Esophagus squamous epithelium (tissue), 5 donors: ENCODE measurements around the gene AKT2. TPM values are rescaled to one million over a fixed set of nuclear protein-coding genes. Genes with fewer than 3 reads are reported as not detected.

ENCODE experiments used
- DNase-seq: peaks from one replicate; lab custom pipeline; 2025; lab: John Stamatoyannopoulos, UW
- H3K27ac ChIP-seq, 4 donors: fragments of 200-600 bp; sonication (generic); one replicate each; pipeline ENCODE4 v1.5.1; 2016 to 2019; ENCODE audit warnings: mild to moderate bottlenecking in 1 of 4
- H3K27me3 ChIP-seq, 4 donors: fragments of 200-600 bp; sonication (generic); 1 replicate in 3 of 4; 2 replicates in 1 of 4; pipeline versions ENCODE4 v1.5.1 to v1.6.0; 2017 to 2021; ENCODE audit warnings: antibody characterized with exemption in 1 of 4
- H3K36me3 ChIP-seq, 3 donors: fragments of 200-600 bp; sonication (generic); one replicate each; pipeline ENCODE4 v1.5.1; 2016 to 2019
- H3K4me1 ChIP-seq, 3 donors: fragments of 200-600 bp; sonication (generic); one replicate each; pipeline ENCODE4 v1.5.1; 2017 to 2019
- H3K4me3 ChIP-seq, 4 donors: fragments of 200-600 bp; sonication (generic); 1 replicate in 3 of 4; 2 replicates in 1 of 4; pipeline ENCODE4 v1.5.1; 2016 to 2019; ENCODE audit warnings: mild to moderate bottlenecking in 2 of 4, moderate library complexity in 1 of 4
- H3K9me3 ChIP-seq, 3 donors: fragments of 200-600 bp; sonication (generic); one replicate each; pipeline ENCODE4 v1.5.1; 2016 to 2019
- POLR2A ChIP-seq, 4 donors: fragments of 450-650 bp; IDR thresholded peaks; one replicate each; pipeline ENCODE4 v1.6.1; 2017; ENCODE audit warnings: antibody characterized with exemption in 4 of 4, mild to moderate bottlenecking in 4 of 4, moderate library complexity in 3 of 4
- WGBS, 2 donors: methylation state at CpG; one replicate each; pipeline ENCODE4 v1.1.5; 2018; 5-methylcytosine and 5-hydroxymethylcytosine counted together
- intact Hi-C: fragments of 100-400 bp; cut with DNase I; formaldehyde crosslinking; loops from one replicate; pipeline ENCODE4 v1.15.0; 2022
- total RNA-seq, 4 donors: library from RNA; depleted of rRNA; stranded (reverse); fragments of >200 nt; gene quantifications; one replicate each; pipeline ENCODE4 v1.1.0, GENCODE V29; 2016
- TF ChIP-seq, protein P1 (sequence below), 6 experiments: fragments of 450-650 bp in 4 of 6; fragments of 200-600 bp in 2 of 6; sonication (generic) in 2 of 6; IDR thresholded peaks; one replicate each; pipeline ENCODE4 v1.5.1; 2016 to 2019; ENCODE audit warnings: antibody characterized with exemption in 6 of 6, mild to moderate bottlenecking in 4 of 6, moderate library complexity in 4 of 6
- donor health status: DM: yes; HTN: yes; CAD: no.

AKT2 gene
- total RNA-seq, 4 donors from 2014 or later: 59.0 to 84.7 (median 69.0) TPM

DNA sequence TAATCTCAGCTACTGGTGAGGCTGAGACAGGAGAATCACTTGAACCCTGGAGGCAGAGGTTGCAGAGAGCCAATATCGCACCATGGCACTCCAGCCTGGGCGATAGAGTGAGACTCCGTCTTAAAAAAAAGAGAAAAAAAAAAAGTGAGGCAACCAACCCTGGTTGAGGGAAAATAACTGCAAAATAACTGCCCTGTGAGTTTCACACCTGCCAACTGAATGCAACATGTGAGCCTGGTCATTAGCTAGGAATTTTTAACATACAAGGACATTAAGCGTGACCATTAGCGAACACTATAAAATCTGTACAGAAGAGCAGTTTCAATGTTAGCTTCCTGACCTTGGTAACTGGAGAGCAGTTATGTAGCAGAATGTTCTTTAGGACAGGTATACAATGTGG is 56.3 kb downstream of the AKT2 start:
- intact Hi-C loops: no loop called here
- peaks cover 9 to 32% (median 17%) of the 10 kb centered on the region in 3 donors for H3K4me1 ChIP-seq
- WGBS, 2 donors: 87 to 89% methylated on average over 5 of the region's 5 CpGs

DNA sequence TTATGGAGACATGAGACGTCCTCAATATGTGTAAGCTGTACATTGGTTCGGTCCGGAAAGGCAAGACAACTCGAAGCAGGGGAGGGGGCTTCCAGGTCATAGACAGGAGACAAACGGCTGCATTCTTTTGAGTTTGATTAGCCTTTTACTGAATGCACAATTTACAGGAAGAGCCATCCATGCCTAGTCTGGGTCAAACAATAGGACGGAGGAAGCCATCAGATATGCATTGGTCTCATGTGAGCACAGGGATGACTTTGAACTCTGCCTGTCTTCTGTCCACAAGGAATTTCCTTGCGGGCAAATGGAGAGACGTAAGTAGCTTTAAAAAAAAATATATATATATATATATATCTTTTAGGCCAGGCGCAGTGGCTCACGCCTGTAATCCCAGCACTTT is 56.8 kb downstream of the AKT2 start:
- Histone ChIP-seq H3K4me3 (no peak overlapping the region), H3K27ac (no peak overlapping the region), H3K4me1 (peaks cover 9 to 34% (median 17%) of the 10 kb centered on the region in 3 donors), H3K36me3 (peaks cover 0 to 10% (median 4%) of the 10 kb centered on the region in 3 donors), H3K9me3 (no peaks in the 10 kb centered on the region), H3K27me3 (peaks cover 0 to 46% (median 11%) of the 10 kb centered on the region in 4 donors)
- no peak for DNase-seq
- 57% methylated on average over 9 to 10 of the region's 10 CpGs for WGBS, 2 donors
- no peak for TF ChIP-seq POLR2A (IDR thresholded peaks at IDR 0.05)
- TF ChIP-seq, protein P1, sequence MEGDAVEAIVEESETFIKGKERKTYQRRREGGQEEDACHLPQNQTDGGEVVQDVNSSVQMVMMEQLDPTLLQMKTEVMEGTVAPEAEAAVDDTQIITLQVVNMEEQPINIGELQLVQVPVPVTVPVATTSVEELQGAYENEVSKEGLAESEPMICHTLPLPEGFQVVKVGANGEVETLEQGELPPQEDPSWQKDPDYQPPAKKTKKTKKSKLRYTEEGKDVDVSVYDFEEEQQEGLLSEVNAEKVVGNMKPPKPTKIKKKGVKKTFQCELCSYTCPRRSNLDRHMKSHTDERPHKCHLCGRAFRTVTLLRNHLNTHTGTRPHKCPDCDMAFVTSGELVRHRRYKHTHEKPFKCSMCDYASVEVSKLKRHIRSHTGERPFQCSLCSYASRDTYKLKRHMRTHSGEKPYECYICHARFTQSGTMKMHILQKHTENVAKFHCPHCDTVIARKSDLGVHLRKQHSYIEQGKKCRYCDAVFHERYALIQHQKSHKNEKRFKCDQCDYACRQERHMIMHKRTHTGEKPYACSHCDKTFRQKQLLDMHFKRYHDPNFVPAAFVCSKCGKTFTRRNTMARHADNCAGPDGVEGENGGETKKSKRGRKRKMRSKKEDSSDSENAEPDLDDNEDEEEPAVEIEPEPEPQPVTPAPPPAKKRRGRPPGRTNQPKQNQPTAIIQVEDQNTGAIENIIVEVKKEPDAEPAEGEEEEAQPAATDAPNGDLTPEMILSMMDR (IDR thresholded peaks at IDR 0.05): no peak
- intact Hi-C loops: no loop called here

More for the DNA sequence above, 56.3 kb downstream of the AKT2 start:
- no peak for TF ChIP-seq POLR2A (IDR thresholded peaks at IDR 0.05)
- TF ChIP-seq, protein P1 (IDR thresholded peaks at IDR 0.05): no peak
- peaks cover 1 to 15% (median 5%) of the 10 kb centered on the region in 3 donors for H3K36me3 ChIP-seq
- no peaks in the 10 kb centered on the region for H3K9me3 ChIP-seq
- H3K4me3 ChIP-seq: no peak overlapping the region
- no peak for DNase-seq
- peaks cover 0 to 41% (median 8%) of the 10 kb centered on the region in 4 donors for H3K27me3 ChIP-seq
- H3K27ac ChIP-seq: no peak overlapping the region

DNA sequence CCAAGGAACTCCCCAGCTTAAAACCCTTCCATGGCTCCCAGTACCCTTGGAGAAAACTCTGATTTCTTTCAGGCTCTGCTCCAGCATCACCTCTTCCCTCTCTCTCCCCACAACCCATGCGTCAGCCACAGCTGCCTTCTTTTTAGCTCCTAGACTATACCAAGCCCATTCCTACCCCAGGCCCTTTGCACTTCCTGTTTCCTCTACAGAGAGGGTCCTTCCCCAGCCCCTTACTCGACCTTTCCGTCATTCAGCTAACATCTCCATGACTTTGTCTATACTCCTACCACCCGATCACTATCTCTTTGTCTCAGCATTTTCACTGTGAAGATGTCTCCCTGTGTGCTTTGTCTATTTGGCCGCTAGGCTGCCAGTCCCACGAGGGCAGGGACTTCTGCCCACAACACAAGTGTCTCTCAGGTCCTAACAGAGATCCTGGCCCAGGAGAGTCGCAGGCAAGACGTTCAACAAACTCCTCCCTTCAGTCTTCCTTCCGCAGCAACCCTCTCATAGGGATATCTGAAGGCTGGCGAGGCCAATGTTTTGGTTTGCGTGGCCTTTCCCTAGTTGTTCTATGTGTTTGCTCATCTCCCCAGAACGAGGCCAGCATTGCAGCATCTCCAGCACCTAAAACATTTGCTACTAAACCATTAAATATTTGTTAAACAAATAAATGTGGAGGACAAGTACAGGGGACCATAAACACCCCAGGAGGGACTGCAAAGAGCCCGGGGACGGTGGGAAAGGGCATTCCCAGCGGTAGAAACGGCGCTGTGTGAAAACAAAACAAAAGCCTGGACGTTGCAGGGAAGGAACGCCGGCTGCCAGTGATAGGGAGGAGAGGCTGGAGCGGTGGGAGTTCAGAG is 59.5 kb downstream of the AKT2 start:
- 25% methylated on average over 20 to 21 of the region's 21 CpGs for WGBS, 2 donors
- no peaks in the 10 kb centered on the region for H3K9me3 ChIP-seq
- TF ChIP-seq POLR2A (IDR thresholded peaks at IDR 0.05): no peak
- TF ChIP-seq, protein P1 (IDR thresholded peaks at IDR 0.05): peak in 1 of 6 experiments; percentile 14
- peaks cover 9 to 25% (median 11%) of the 10 kb centered on the region in 3 donors for H3K4me1 ChIP-seq
- peaks cover 0 to 69% (median 13%) of the 10 kb centered on the region in 4 donors for H3K27me3 ChIP-seq
- H3K4me3 ChIP-seq: peak overlapping the region; percentile 11 to 57 (median 17)
- no peaks in the 10 kb centered on the region for H3K36me3 ChIP-seq
- DNase-seq: no peak
- no peak overlapping the region for H3K27ac ChIP-seq
- intact Hi-C loops: no loop called here

DNA sequence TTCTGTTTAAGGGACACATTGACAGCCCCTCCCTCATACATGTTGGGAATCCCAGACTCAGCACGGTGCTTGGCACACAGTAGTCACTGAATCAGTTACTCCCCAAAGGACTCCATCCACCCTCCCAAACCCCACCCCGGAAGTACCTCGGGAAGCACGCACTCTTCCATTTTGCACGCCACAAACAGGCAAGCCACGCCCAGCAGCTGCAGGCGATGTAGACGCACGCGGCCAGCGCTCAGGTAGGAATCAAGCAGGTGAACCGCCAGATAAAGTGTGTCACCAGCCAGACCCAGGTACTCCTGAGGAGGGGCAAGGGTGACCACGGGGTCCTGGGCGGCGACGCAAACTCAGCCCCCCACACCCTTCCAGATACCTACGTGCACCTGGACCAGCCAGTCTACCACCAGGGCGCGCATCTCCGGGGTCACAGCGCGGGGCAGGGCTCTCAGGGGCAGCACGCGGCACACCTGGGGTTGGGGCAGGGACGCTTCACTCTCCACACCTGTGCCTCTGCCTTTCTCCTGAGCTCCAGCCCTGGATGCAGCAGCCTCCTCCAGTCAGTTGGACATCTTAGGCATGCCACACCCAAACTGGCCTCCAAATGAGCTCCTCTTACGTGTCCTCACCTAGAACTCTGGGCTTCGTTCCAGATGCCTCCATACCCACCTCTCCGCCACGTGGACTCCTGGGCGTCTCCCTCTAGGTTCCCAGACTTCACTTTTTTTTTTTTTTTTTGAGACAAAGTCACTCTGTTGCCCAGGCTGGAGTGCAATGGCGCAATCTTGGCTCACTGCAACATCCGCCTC is 60.6 kb downstream of the AKT2 start:
- Histone ChIP-seq H3K36me3 (no peaks in the 10 kb centered on the region), H3K27me3 (peaks cover 0 to 80% (median 13%) of the 10 kb centered on the region in 4 donors), H3K4me1 (peaks cover 9 to 25% (median 11%) of the 10 kb centered on the region in 3 donors), H3K4me3 (no peak overlapping the region), H3K27ac (no peak overlapping the region), H3K9me3 (no peaks in the 10 kb centered on the region)
- TF ChIP-seq, protein P1 (IDR thresholded peaks at IDR 0.05): no peak
- TF ChIP-seq POLR2A (IDR thresholded peaks at IDR 0.05): no peak
- intact Hi-C loops: no loop called here
- 72 to 80% methylated on average over 18 to 23 of the region's 32 CpGs for WGBS, 2 donors
- no peak for DNase-seq
